Measurements from ENCODE around the gene ELAVL3.
"Not testable (repeated sequence)": the region's sequence is repeated elsewhere in the genome, so short reads cannot be mapped to it uniquely, and the experiment has no call there.

ELAVL3 gene

GRCh38 chr19:11465600-11465999 is 15.2 kb downstream of the ELAVL3 start:
- no peak overlapping the region for H3K4me3 ChIP-seq (replicated peaks; ENCODE audit: low read depth, low read length)
- no peak for DNase-seq (ENCODE audit: low read depth)
- no peak for TF ChIP-seq CTCF (IDR thresholded peaks at IDR 0.05; ENCODE audit: low read length, missing control alignments)

- no peak overlapping the region for H3K4me3 ChIP-seq (replicated peaks; ENCODE audit: low read depth, low read length)
- TF ChIP-seq CTCF (IDR thresholded peaks at IDR 0.05; ENCODE audit: low read length, missing control alignments): no peak
- no peak for DNase-seq (ENCODE audit: low read depth)
These were observed 16.2 kb downstream of the ELAVL3 start for GRCh38 chr19:11464333-11465265.

GRCh38 chr19:11463391-11463790 is 17.5 kb downstream of the ELAVL3 start:
- no peak for TF ChIP-seq CTCF (IDR thresholded peaks at IDR 0.05; ENCODE audit: low read length, missing control alignments)
- H3K4me3 ChIP-seq (replicated peaks; ENCODE audit: low read depth, low read length): no peak overlapping the region
- DNase-seq (ENCODE audit: low read depth): no peak

- DNase-seq (ENCODE audit: low read depth): no peak
- H3K4me3 ChIP-seq (replicated peaks; ENCODE audit: low read depth, low read length): no peak overlapping the region
- no peak for TF ChIP-seq CTCF (IDR thresholded peaks at IDR 0.05; ENCODE audit: low read length, missing control alignments)
These were observed 19.4 kb downstream of the ELAVL3 start for GRCh38 chr19:11461453-11461852.

GRCh38 chr19:11460207-11460606 is 20.6 kb downstream of the ELAVL3 start:
- no peak for DNase-seq (ENCODE audit: low read depth)
- no peak overlapping the region for H3K4me3 ChIP-seq (replicated peaks; ENCODE audit: low read depth, low read length)
- peak; percentile 13 for TF ChIP-seq CTCF (IDR thresholded peaks at IDR 0.05; ENCODE audit: low read length, missing control alignments)

GRCh38 chr19:11458912-11459311 is 21.9 kb downstream of the ELAVL3 start:
- DNase-seq (ENCODE audit: low read depth); H3K4me3 ChIP-seq (replicated peaks; ENCODE audit: low read depth, low read length): not testable (repeated sequence)

GRCh38 chr19:11458236-11458900 is 22.5 kb downstream of the ELAVL3 start:
- DNase-seq (ENCODE audit: low read depth): no peak
- TF ChIP-seq CTCF (IDR thresholded peaks at IDR 0.05; ENCODE audit: low read length, missing control alignments): no peak

More at GRCh38 chr19:11458236-11458900, 22.5 kb downstream of the ELAVL3 start:
- H3K4me3 ChIP-seq (replicated peaks; ENCODE audit: low read depth, low read length): no peak overlapping the region
